ENCODE results near the gene OR11G2. TPM values are rescaled to one million over a fixed set of nuclear protein-coding genes. Genes with fewer than 3 reads are reported as not detected.

OR11G2 gene
- not detected in 2 replicates for total RNA-seq

GRCh38 chr14:20190596-20190995 lies at the start of gene OR11G2:
Gene OR11G2, plus strand, starts transcription at chr14:20190896. Its CDS starts 6,542 bp downstream, at chr14:20197438.

GRCh38 chr14:20223410-20223809 lies 32.7 kb downstream of the OR11G2 start, which contains the start of gene OR11H6:
Gene OR11H6, plus strand, starts transcription at chr14:20223710. Its CDS starts 0 bp downstream, at chr14:20223710.

GRCh38 chr14:20228681-20229080 lies 38.0 kb downstream of the OR11G2 start, which contains the start of gene OR11H7:
Gene OR11H7, plus strand, starts transcription at chr14:20228981.

Other genes starting within 250 kb of the OR11G2 start
- not detected in 2 replicates for gene OR4K15, start 215.3 kb upstream of the OR11G2 start, total RNA-seq
- not detected in 2 replicates for gene OR4Q2, start 188.7 kb upstream of the OR11G2 start, total RNA-seq
- not detected in 2 replicates for gene OR4K14, start 171.6 kb upstream of the OR11G2 start, total RNA-seq
- not detected in 2 replicates for gene OR4K13, start 154.9 kb upstream of the OR11G2 start, total RNA-seq
- not detected in 2 replicates for gene OR4L1, start 130.9 kb upstream of the OR11G2 start, total RNA-seq
- not detected in 2 replicates for gene OR4K17, start 80.2 kb upstream of the OR11G2 start, total RNA-seq
- not detected in 2 replicates for gene OR4N5, start 52.1 kb upstream of the OR11G2 start, total RNA-seq
- gene OR11H6, start 32.8 kb downstream of the OR11G2 start, total RNA-seq = not detected in 2 replicates
- gene OR11H7, start 38.1 kb downstream of the OR11G2 start, total RNA-seq = not detected in 2 replicates
- not detected in 2 replicates for gene OR11H4, start 48.4 kb downstream of the OR11G2 start, total RNA-seq
- gene TTC5, start 115.1 kb downstream of the OR11G2 start, total RNA-seq = 10.8 and 13.8 TPM in 2 replicates
- 47.7 and 63.1 TPM in 2 replicates for gene CCNB1IP1, start 142.4 kb downstream of the OR11G2 start, total RNA-seq
- gene PARP2, start 152.7 kb downstream of the OR11G2 start, total RNA-seq = 13.5 and 17.9 TPM in 2 replicates
- gene TEP1, start 222.6 kb downstream of the OR11G2 start, total RNA-seq = 11.5 and 22.2 TPM in 2 replicates
- under 0.01 and 0.35 TPM in 2 replicates for gene KLHL33, start 245.3 kb downstream of the OR11G2 start, total RNA-seq